ENCODE data around the gene SLC4A2. TPM values are rescaled to one million over a fixed set of nuclear protein-coding genes. Genes with fewer than 3 reads are reported as not detected.

The SLC4A2 gene
- polyA plus RNA-seq, 3 donors = 21.6 to 132 (median 23.8) TPM

- Mint-ChIP-seq H3K36me3 (peaks cover 30 to 40% of the 10 kb centered on the region in 2 donors), H3K4me1 (peaks cover 23% of the 10 kb centered on the region), H3K27me3 (ENCODE audit: low read depth in 3 of 3) (peaks cover 0 to 1% (median 0%) of the 10 kb centered on the region in 3 donors), H3K9me3 (peaks cover 0 to 3% (median 0%) of the 10 kb centered on the region in 7 donors), H3K27ac (peak overlapping the region in 3 of 7 donors; percentile 13 to 24 (median 21)), H3K4me3 (peak overlapping the region in 1 of 2 donors; percentile 56)
- no peaks in the 10 kb centered on the region for H3K9me3 ChIP-seq (replicated peaks in 1 of 2; ENCODE audit: control insufficient read depth in 1 of 2, insufficient read depth in 1 of 2, low read length in 2 of 2)
- no peaks in the 10 kb centered on the region for H3K27me3 ChIP-seq (ENCODE audit: control insufficient read depth in 2 of 2, insufficient read depth in 2 of 2, low read length in 2 of 2)
- H3K4me2 ChIP-seq (replicated peaks; ENCODE audit: extremely low read depth, low read length, poor library complexity, severe bottlenecking) = no peak overlapping the region
- peaks cover 29 to 41% of the 10 kb centered on the region in 2 donors for H3K4me1 ChIP-seq (ENCODE audit: control insufficient read depth in 1 of 2, insufficient read depth in 2 of 2, low read length in 2 of 2)
- no peak overlapping the region for H2AFZ ChIP-seq (ENCODE audit: insufficient read depth, low read depth, low read length, poor library complexity, severe bottlenecking)
- 74% methylated on average over 15 of the region's 22 CpGs for WGBS (ENCODE audit: insufficient coverage)
- peaks cover 53% of the 10 kb centered on the region for H4K20me1 ChIP-seq (ENCODE audit: insufficient read depth, low read length)
- H3K36me3 ChIP-seq (replicated peaks in 1 of 2; ENCODE audit: control insufficient read depth in 1 of 2, insufficient read depth in 2 of 2, low read length in 2 of 2) = peaks cover 33 to 46% of the 10 kb centered on the region in 2 donors
- H3K9ac ChIP-seq (ENCODE audit: insufficient read depth, low read length, poor library complexity, severe bottlenecking) = no peak overlapping the region
- no peak overlapping the region for H3K4me3 ChIP-seq (replicated peaks in 1 of 3; ENCODE audit: low read depth in 2 of 3, low read length in 3 of 3)
- no peak for TF ChIP-seq CTCF (IDR thresholded peaks at IDR 0.05)
- no peak for DNase-seq
- H3K79me2 ChIP-seq (ENCODE audit: insufficient read depth, low read length) = peaks cover 37% of the 10 kb centered on the region
- no peak overlapping the region for H3K27ac ChIP-seq (ENCODE audit: low read depth in 1 of 2, low read length in 2 of 2)
- intact Hi-C loops (cut with micrococcal nuclease) = loop anchor here in 1 of 2 donors (2.0 to 5.0 kb wide), 2 partner anchors 14 to 34 kb away; no protein-coding TSS in a partner anchor
Measured at GRCh38 chr7:151078233-151079040, 19.0 kb downstream of the SLC4A2 start.

GRCh38 chr7:151079199-151079910 lies 20.0 kb downstream of the SLC4A2 start:
- H3K27ac ChIP-seq (ENCODE audit: low read depth in 1 of 2, low read length in 2 of 2) = peak overlapping the region in 1 of 2 donors; percentile 83
- no peak for TF ChIP-seq CTCF (IDR thresholded peaks at IDR 0.05)
- H3K36me3 Mint-ChIP-seq = peaks cover 23 to 31% of the 10 kb centered on the region in 2 donors
- peaks cover 24 to 37% of the 10 kb centered on the region in 2 donors for H3K36me3 ChIP-seq (replicated peaks in 1 of 2; ENCODE audit: control insufficient read depth in 1 of 2, insufficient read depth in 2 of 2, low read length in 2 of 2)
- peak overlapping the region; percentile 83 to 89 for H3K4me3 Mint-ChIP-seq
- no peaks in the 10 kb centered on the region for H3K27me3 ChIP-seq (ENCODE audit: control insufficient read depth in 2 of 2, insufficient read depth in 2 of 2, low read length in 2 of 2)
- H4K20me1 ChIP-seq (ENCODE audit: insufficient read depth, low read length) = peaks cover 44% of the 10 kb centered on the region
- peak overlapping the region; percentile 96 for H3K4me2 ChIP-seq (replicated peaks; ENCODE audit: extremely low read depth, low read length, poor library complexity, severe bottlenecking)
- peaks cover 31% of the 10 kb centered on the region for H3K4me1 Mint-ChIP-seq
- DNase-seq = no peak
- H3K9ac ChIP-seq (ENCODE audit: insufficient read depth, low read length, poor library complexity, severe bottlenecking) = peak overlapping the region; percentile 91
- peaks cover 37% of the 10 kb centered on the region for H3K79me2 ChIP-seq (ENCODE audit: insufficient read depth, low read length)
- peaks cover 34 to 49% of the 10 kb centered on the region in 2 donors for H3K4me1 ChIP-seq (ENCODE audit: control insufficient read depth in 1 of 2, insufficient read depth in 2 of 2, low read length in 2 of 2)
- intact Hi-C loops (cut with micrococcal nuclease) = loop anchor here in 1 of 2 donors (2.0 to 5.0 kb wide), 2 partner anchors 13 to 33 kb away; no protein-coding TSS in a partner anchor
- H3K9me3 Mint-ChIP-seq = peaks cover 0 to 3% (median 0%) of the 10 kb centered on the region in 7 donors
- peaks cover 0 to 1% (median 0%) of the 10 kb centered on the region in 3 donors for H3K27me3 Mint-ChIP-seq (ENCODE audit: low read depth in 3 of 3)
- no peaks in the 10 kb centered on the region for H3K9me3 ChIP-seq (replicated peaks in 1 of 2; ENCODE audit: control insufficient read depth in 1 of 2, insufficient read depth in 1 of 2, low read length in 2 of 2)
- no peak overlapping the region for H2AFZ ChIP-seq (ENCODE audit: insufficient read depth, low read depth, low read length, poor library complexity, severe bottlenecking)
- WGBS (ENCODE audit: insufficient coverage) = 97% methylated on average over 19 of the region's 27 CpGs
- H3K4me3 ChIP-seq (replicated peaks in 1 of 3; ENCODE audit: low read depth in 2 of 3, low read length in 3 of 3) = peak overlapping the region in 2 of 3 experiments; percentile 88 to 92
- peak overlapping the region in 4 of 7 donors; percentile 40 to 92 (median 84) for H3K27ac Mint-ChIP-seq

Data from CD14-positive monocyte (primary cell).